ENCODE measurements around the gene WARS2. TPM values are rescaled to one million over a fixed set of nuclear protein-coding genes. Genes with fewer than 3 reads are reported as not detected.

Gene WARS2
- total RNA-seq, 2 donors from 2014 or later = 9.9 to 11.8 TPM

DNA sequence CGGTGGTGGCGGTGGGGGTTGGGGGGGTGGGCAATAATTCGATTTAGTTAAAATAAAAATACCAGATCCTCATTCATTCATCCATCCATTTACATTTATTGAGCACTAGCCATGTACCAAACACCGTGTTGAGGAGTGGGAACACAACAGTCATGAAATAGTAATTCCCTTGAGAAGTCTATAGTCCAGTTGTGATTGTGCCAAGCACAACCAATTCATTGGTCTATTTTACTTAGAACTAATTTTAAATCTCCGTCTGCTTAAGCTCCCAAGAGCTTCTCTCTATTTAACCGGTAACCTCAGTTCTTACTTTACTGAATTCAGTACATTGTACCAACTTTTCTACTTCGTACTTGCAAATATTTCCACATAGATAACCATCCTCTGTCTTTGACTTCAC is 38.4 kb downstream of the WARS2 start:
- no peaks in the 10 kb centered on the region for H3K27me3 Mint-ChIP-seq (ENCODE audit: insufficient read depth)
- no peak overlapping the region for H3K4me3 ChIP-seq (ENCODE audit: low read length)
- H3K27me3 ChIP-seq (ENCODE audit: control insufficient read depth, insufficient read depth, low read length, poor library complexity, severe bottlenecking) = no peaks in the 10 kb centered on the region
- WGBS, 2 experiments (ENCODE audit: insufficient coverage in 1 of 2, insufficient read length in 1 of 2) = 93 to 94% methylated on average over 4 to 5 of the region's 7 CpGs
- no peaks in the 10 kb centered on the region for H3K36me3 Mint-ChIP-seq (ENCODE audit: low read depth)
- TF ChIP-seq, protein P1, sequence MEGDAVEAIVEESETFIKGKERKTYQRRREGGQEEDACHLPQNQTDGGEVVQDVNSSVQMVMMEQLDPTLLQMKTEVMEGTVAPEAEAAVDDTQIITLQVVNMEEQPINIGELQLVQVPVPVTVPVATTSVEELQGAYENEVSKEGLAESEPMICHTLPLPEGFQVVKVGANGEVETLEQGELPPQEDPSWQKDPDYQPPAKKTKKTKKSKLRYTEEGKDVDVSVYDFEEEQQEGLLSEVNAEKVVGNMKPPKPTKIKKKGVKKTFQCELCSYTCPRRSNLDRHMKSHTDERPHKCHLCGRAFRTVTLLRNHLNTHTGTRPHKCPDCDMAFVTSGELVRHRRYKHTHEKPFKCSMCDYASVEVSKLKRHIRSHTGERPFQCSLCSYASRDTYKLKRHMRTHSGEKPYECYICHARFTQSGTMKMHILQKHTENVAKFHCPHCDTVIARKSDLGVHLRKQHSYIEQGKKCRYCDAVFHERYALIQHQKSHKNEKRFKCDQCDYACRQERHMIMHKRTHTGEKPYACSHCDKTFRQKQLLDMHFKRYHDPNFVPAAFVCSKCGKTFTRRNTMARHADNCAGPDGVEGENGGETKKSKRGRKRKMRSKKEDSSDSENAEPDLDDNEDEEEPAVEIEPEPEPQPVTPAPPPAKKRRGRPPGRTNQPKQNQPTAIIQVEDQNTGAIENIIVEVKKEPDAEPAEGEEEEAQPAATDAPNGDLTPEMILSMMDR (conservative IDR thresholded peaks at IDR 0.05) = no peak
- no peak for DNase-seq
- peaks cover 3% of the 10 kb centered on the region for H3K4me1 Mint-ChIP-seq
- H3K9me3 Mint-ChIP-seq = no peaks in the 10 kb centered on the region
- no peak overlapping the region for H3K9ac ChIP-seq (ENCODE audit: extremely low read depth, low read length, poor library complexity, severe bottlenecking)
- H3K36me3 ChIP-seq (ENCODE audit: control insufficient read depth, insufficient read depth, low read length) = no peaks in the 10 kb centered on the region
- no peak overlapping the region for H3K27ac Mint-ChIP-seq
- no peaks in the 10 kb centered on the region for H3K9me3 ChIP-seq (ENCODE audit: control insufficient read depth, low read length)
- no peaks in the 10 kb centered on the region for H3K4me1 ChIP-seq (ENCODE audit: control insufficient read depth, insufficient read depth, low read length)
- H3K27ac ChIP-seq (ENCODE audit: low read depth, low read length) = no peak overlapping the region
- no peak overlapping the region for H3K4me3 Mint-ChIP-seq

GRCh38 chr1:119101563-119101962 is 38.9 kb downstream of the WARS2 start:
- Mint-ChIP-seq H3K36me3 (ENCODE audit: low read depth) (no peaks in the 10 kb centered on the region), H3K27ac (no peak overlapping the region), H3K9me3 (no peaks in the 10 kb centered on the region), H3K4me3 (no peak overlapping the region), H3K4me1 (peaks cover 6% of the 10 kb centered on the region), H3K27me3 (ENCODE audit: insufficient read depth) (no peaks in the 10 kb centered on the region)
- TF ChIP-seq, protein P1 (conservative IDR thresholded peaks at IDR 0.05) = no peak
- no peak overlapping the region for H3K9ac ChIP-seq (ENCODE audit: extremely low read depth, low read length, poor library complexity, severe bottlenecking)
- H3K9me3 ChIP-seq (ENCODE audit: control insufficient read depth, low read length) = no peaks in the 10 kb centered on the region
- H3K36me3 ChIP-seq (ENCODE audit: control insufficient read depth, insufficient read depth, low read length) = no peaks in the 10 kb centered on the region
- no peak overlapping the region for H3K4me3 ChIP-seq (ENCODE audit: low read length)
- no peak for DNase-seq
- H3K27ac ChIP-seq (ENCODE audit: low read depth, low read length) = no peak overlapping the region
- no peaks in the 10 kb centered on the region for H3K27me3 ChIP-seq (ENCODE audit: control insufficient read depth, insufficient read depth, low read length, poor library complexity, severe bottlenecking)
- no peaks in the 10 kb centered on the region for H3K4me1 ChIP-seq (ENCODE audit: control insufficient read depth, insufficient read depth, low read length)
- 100% methylated on average over 1 of the region's 1 CpG; no CpG with 5 or more reads in 1 of the 2 experiments for WGBS, 2 experiments (ENCODE audit: insufficient coverage in 1 of 2, insufficient read length in 1 of 2)

DNA sequence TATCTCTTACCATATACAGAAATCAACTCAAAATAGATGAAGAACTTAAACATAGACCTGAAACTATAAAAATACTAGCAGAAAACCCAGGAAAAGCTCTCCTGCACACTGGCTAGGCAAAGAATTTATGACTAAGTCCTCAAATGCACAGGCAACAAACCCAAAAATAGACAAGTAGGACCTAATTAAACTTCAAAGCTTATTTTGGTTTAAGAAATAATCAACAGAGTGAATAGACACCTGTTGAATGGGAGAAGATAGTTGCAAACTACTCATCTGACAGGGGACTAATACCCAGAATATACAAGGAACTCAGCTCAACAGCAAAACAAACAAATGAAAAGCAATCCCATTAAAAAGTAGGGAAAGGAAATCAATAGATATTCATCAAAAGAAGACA is 40.7 kb downstream of the WARS2 start:
- Histone ChIP-seq H3K27ac (ENCODE audit: low read depth, low read length) (no peak overlapping the region), H3K9me3 (ENCODE audit: control insufficient read depth, low read length) (no peaks in the 10 kb centered on the region), H3K4me3 (ENCODE audit: low read length) (no peak overlapping the region), H3K4me1 (ENCODE audit: control insufficient read depth, insufficient read depth, low read length) (no peaks in the 10 kb centered on the region), H3K36me3 (ENCODE audit: control insufficient read depth, insufficient read depth, low read length) (no peaks in the 10 kb centered on the region), H3K9ac (ENCODE audit: extremely low read depth, low read length, poor library complexity, severe bottlenecking) (no peak overlapping the region), H3K27me3 (ENCODE audit: control insufficient read depth, insufficient read depth, low read length, poor library complexity, severe bottlenecking) (no peaks in the 10 kb centered on the region)
- Mint-ChIP-seq H3K36me3 (ENCODE audit: low read depth) (no peaks in the 10 kb centered on the region), H3K27me3 (ENCODE audit: insufficient read depth) (no peaks in the 10 kb centered on the region), H3K4me1 (peaks cover 6% of the 10 kb centered on the region), H3K9me3 (no peaks in the 10 kb centered on the region), H3K27ac (no peak overlapping the region), H3K4me3 (no peak overlapping the region)
- DNase-seq = no peak
- TF ChIP-seq, protein P1 (conservative IDR thresholded peaks at IDR 0.05) = no peak
